ENCODE measurements around the gene GIT2.

GIT2 gene

GRCh38 chr12:109888179-109889020 is 107.8 kb downstream of the GIT2 start:
- no peak for DNase-seq

GRCh38 chr12:109885616-109886015 is 110.6 kb downstream of the GIT2 start:
- no peak for DNase-seq

- no peak for DNase-seq
Measured at GRCh38 chr12:109883461-109883860, 112.7 kb downstream of the GIT2 start.

GRCh38 chr12:109881752-109882151 is 114.4 kb downstream of the GIT2 start:
- no peak for DNase-seq

- DNase-seq, result no peak
Measured at GRCh38 chr12:109880938-109881337, 115.2 kb downstream of the GIT2 start.

- peak; percentile 84 for DNase-seq
Measured at GRCh38 chr12:109880043-109880931, 115.9 kb downstream of the GIT2 start, which contains the start of gene GLTP. Gene GLTP (minus strand): TSS chr12:109880541. CDS start chr12:109880374, 167 bp downstream.
